ENCODE data around the gene SLC17A9.

SLC17A9 gene

GRCh38 chr20:62944184-62944583 lies 8.3 kb upstream of the SLC17A9 start:
- H3K18ac ChIP-seq (ENCODE audit: low read depth in 1 of 2, low read length in 2 of 2) = no peak overlapping the region
- no peak overlapping the region for H4K8ac ChIP-seq (ENCODE audit: low read length)
- DNase-seq = no peak
- peaks cover 35% of the 10 kb centered on the region for H3K79me1 ChIP-seq (replicated peaks; ENCODE audit: low read length, poor library complexity, severe bottlenecking)
- H3K4ac ChIP-seq (ENCODE audit: low read depth in 1 of 2, low read length in 2 of 2) = no peak overlapping the region
- H3K27ac ChIP-seq (ENCODE audit: low read length, poor library complexity, severe bottlenecking) = no peak overlapping the region
- H2BK15ac ChIP-seq (ENCODE audit: low read depth, poor library complexity, severe bottlenecking) = no peak overlapping the region
- 97% methylated on average over 8 of the region's 8 CpGs for WGBS
- H3K36me3 ChIP-seq (ENCODE audit: control insufficient read depth in 1 of 2, insufficient read depth in 2 of 2, low read depth in 1 of 2, low read length in 2 of 2) = peaks cover 51 to 84% of the 10 kb centered on the region in 2 experiments
- H2BK12ac ChIP-seq (ENCODE audit: low read length in 2 of 2) = no peak overlapping the region
- no peak overlapping the region for H3K23ac ChIP-seq (ENCODE audit: low read length in 2 of 2)
- no peak overlapping the region for H3K9ac ChIP-seq (ENCODE audit: low read length)
- no peak overlapping the region for H3K14ac ChIP-seq (ENCODE audit: low read length in 2 of 2)
- no peak overlapping the region for H2BK120ac ChIP-seq (ENCODE audit: low read depth, low read length)
- H2AFZ ChIP-seq (ENCODE audit: low read depth, low read length) = no peak overlapping the region
- no peak overlapping the region for H2BK5ac ChIP-seq (ENCODE audit: low read depth, low read length, poor library complexity, severe bottlenecking)
- no peaks in the 10 kb centered on the region for H3K27me3 ChIP-seq (ENCODE audit: control insufficient read depth in 1 of 2, insufficient read depth in 1 of 2, low read length in 2 of 2)
- H4K91ac ChIP-seq (ENCODE audit: low read length) = no peak overlapping the region
- no peak overlapping the region for H3K4me3 ChIP-seq (ENCODE audit: insufficient read depth in 1 of 2, low read depth in 1 of 2, low read length in 2 of 2)
- H3K9me3 ChIP-seq (ENCODE audit: control insufficient read depth, low read length) = no peaks in the 10 kb centered on the region
- peaks cover 4% of the 10 kb centered on the region for H3K4me1 ChIP-seq (ENCODE audit: control insufficient read depth, insufficient read depth, low read depth, low read length)
- H2AK5ac ChIP-seq (ENCODE audit: low read length, severe bottlenecking) = no peak overlapping the region
- no peak overlapping the region for H3K4me2 ChIP-seq (ENCODE audit: low read length, poor library complexity, severe bottlenecking)

- H2BK12ac ChIP-seq (ENCODE audit: low read length in 2 of 2) = no peak overlapping the region
- no peak overlapping the region for H4K91ac ChIP-seq (ENCODE audit: low read length)
These were observed 7.8 kb upstream of the SLC17A9 start for GRCh38 chr20:62944746-62945145.

GRCh38 chr20:62945771-62946339 lies 6.7 kb upstream of the SLC17A9 start:
- Histone ChIP-seq H3K36me3 (ENCODE audit: control insufficient read depth in 1 of 2, insufficient read depth in 2 of 2, low read depth in 1 of 2, low read length in 2 of 2) (peaks cover 67 to 96% of the 10 kb centered on the region in 2 experiments), H2AK5ac (ENCODE audit: low read length, severe bottlenecking) (no peak overlapping the region), H3K4me2 (ENCODE audit: low read length, poor library complexity, severe bottlenecking) (no peak overlapping the region), H3K9ac (ENCODE audit: low read length) (no peak overlapping the region), H2BK120ac (ENCODE audit: low read depth, low read length) (no peak overlapping the region), H3K9me3 (ENCODE audit: control insufficient read depth, low read length) (peaks cover 6% of the 10 kb centered on the region), H3K23ac (ENCODE audit: low read length in 2 of 2) (no peak overlapping the region), H3K27me3 (ENCODE audit: control insufficient read depth in 1 of 2, insufficient read depth in 1 of 2, low read length in 2 of 2) (no peaks in the 10 kb centered on the region), H2AFZ (ENCODE audit: low read depth, low read length) (no peak overlapping the region), H3K4me1 (ENCODE audit: control insufficient read depth, insufficient read depth, low read depth, low read length) (peaks cover 2% of the 10 kb centered on the region), H3K4ac (ENCODE audit: low read depth in 1 of 2, low read length in 2 of 2) (no peak overlapping the region), H3K79me1 (replicated peaks; ENCODE audit: low read length, poor library complexity, severe bottlenecking) (peaks cover 41% of the 10 kb centered on the region), H2BK12ac (ENCODE audit: low read length in 2 of 2) (no peak overlapping the region), H4K8ac (ENCODE audit: low read length) (no peak overlapping the region), H3K27ac (ENCODE audit: low read length, poor library complexity, severe bottlenecking) (no peak overlapping the region), H3K4me3 (ENCODE audit: insufficient read depth in 1 of 2, low read depth in 1 of 2, low read length in 2 of 2) (no peak overlapping the region), H2BK5ac (ENCODE audit: low read depth, low read length, poor library complexity, severe bottlenecking) (no peak overlapping the region), H3K18ac (ENCODE audit: low read depth in 1 of 2, low read length in 2 of 2) (no peak overlapping the region), H3K14ac (ENCODE audit: low read length in 2 of 2) (no peak overlapping the region), H4K91ac (ENCODE audit: low read length) (no peak overlapping the region), H2BK15ac (ENCODE audit: low read depth, poor library complexity, severe bottlenecking) (no peak overlapping the region)
- no peak for DNase-seq
- 95% methylated on average over 25 of the region's 25 CpGs for WGBS

More at GRCh38 chr20:62944746-62945145, 7.8 kb upstream of the SLC17A9 start:
- Histone ChIP-seq H2BK120ac (ENCODE audit: low read depth, low read length) (no peak overlapping the region), H3K4ac (ENCODE audit: low read depth in 1 of 2, low read length in 2 of 2) (no peak overlapping the region), H3K4me3 (ENCODE audit: insufficient read depth in 1 of 2, low read depth in 1 of 2, low read length in 2 of 2) (no peak overlapping the region), H2BK15ac (ENCODE audit: low read depth, poor library complexity, severe bottlenecking) (no peak overlapping the region), H3K36me3 (ENCODE audit: control insufficient read depth in 1 of 2, insufficient read depth in 2 of 2, low read depth in 1 of 2, low read length in 2 of 2) (peaks cover 56 to 90% of the 10 kb centered on the region in 2 experiments), H4K8ac (ENCODE audit: low read length) (no peak overlapping the region), H3K27me3 (ENCODE audit: control insufficient read depth in 1 of 2, insufficient read depth in 1 of 2, low read length in 2 of 2) (no peaks in the 10 kb centered on the region), H3K18ac (ENCODE audit: low read depth in 1 of 2, low read length in 2 of 2) (no peak overlapping the region), H3K4me1 (ENCODE audit: control insufficient read depth, insufficient read depth, low read depth, low read length) (peaks cover 2% of the 10 kb centered on the region), H3K9me3 (ENCODE audit: control insufficient read depth, low read length) (peaks cover 2% of the 10 kb centered on the region), H3K9ac (ENCODE audit: low read length) (no peak overlapping the region), H3K23ac (ENCODE audit: low read length in 2 of 2) (no peak overlapping the region), H3K4me2 (ENCODE audit: low read length, poor library complexity, severe bottlenecking) (no peak overlapping the region), H2AFZ (ENCODE audit: low read depth, low read length) (no peak overlapping the region), H3K79me1 (replicated peaks; ENCODE audit: low read length, poor library complexity, severe bottlenecking) (peaks cover 35% of the 10 kb centered on the region), H3K14ac (ENCODE audit: low read length in 2 of 2) (no peak overlapping the region), H2BK5ac (ENCODE audit: low read depth, low read length, poor library complexity, severe bottlenecking) (no peak overlapping the region), H2AK5ac (ENCODE audit: low read length, severe bottlenecking) (no peak overlapping the region), H3K27ac (ENCODE audit: low read length, poor library complexity, severe bottlenecking) (no peak overlapping the region)
- 98% methylated on average over 10 of the region's 10 CpGs for WGBS
- DNase-seq = no peak

- Histone ChIP-seq H3K18ac (ENCODE audit: low read depth in 1 of 2, low read length in 2 of 2) (no peak overlapping the region), H3K79me1 (replicated peaks; ENCODE audit: low read length, poor library complexity, severe bottlenecking) (peaks cover 41% of the 10 kb centered on the region), H3K36me3 (ENCODE audit: control insufficient read depth in 1 of 2, insufficient read depth in 2 of 2, low read depth in 1 of 2, low read length in 2 of 2) (peaks cover 71 to 89% of the 10 kb centered on the region in 2 experiments), H3K27me3 (ENCODE audit: control insufficient read depth in 1 of 2, insufficient read depth in 1 of 2, low read length in 2 of 2) (no peaks in the 10 kb centered on the region), H3K9ac (ENCODE audit: low read length) (no peak overlapping the region), H3K4ac (ENCODE audit: low read depth in 1 of 2, low read length in 2 of 2) (no peak overlapping the region), H2BK120ac (ENCODE audit: low read depth, low read length) (no peak overlapping the region), H2AK5ac (ENCODE audit: low read length, severe bottlenecking) (no peak overlapping the region), H3K4me2 (ENCODE audit: low read length, poor library complexity, severe bottlenecking) (no peak overlapping the region), H3K23ac (ENCODE audit: low read length in 2 of 2) (no peak overlapping the region), H3K27ac (ENCODE audit: low read length, poor library complexity, severe bottlenecking) (no peak overlapping the region), H2BK5ac (ENCODE audit: low read depth, low read length, poor library complexity, severe bottlenecking) (no peak overlapping the region), H3K14ac (ENCODE audit: low read length in 2 of 2) (no peak overlapping the region), H4K91ac (ENCODE audit: low read length) (no peak overlapping the region), H2BK15ac (ENCODE audit: low read depth, poor library complexity, severe bottlenecking) (no peak overlapping the region), H3K9me3 (ENCODE audit: control insufficient read depth, low read length) (peaks cover 6% of the 10 kb centered on the region), H3K4me3 (ENCODE audit: insufficient read depth in 1 of 2, low read depth in 1 of 2, low read length in 2 of 2) (no peak overlapping the region), H2BK12ac (ENCODE audit: low read length in 2 of 2) (no peak overlapping the region), H4K8ac (ENCODE audit: low read length) (no peak overlapping the region), H2AFZ (ENCODE audit: low read depth, low read length) (no peak overlapping the region), H3K4me1 (ENCODE audit: control insufficient read depth, insufficient read depth, low read depth, low read length) (peaks cover 2% of the 10 kb centered on the region)
- DNase-seq = no peak
- WGBS = 93% methylated on average over 10 of the region's 10 CpGs
These were observed 5.6 kb upstream of the SLC17A9 start for GRCh38 chr20:62946918-62947317.
